Small intestine (tissue), 7 donors: ENCODE data around the gene PFDN1. TPM values are rescaled to one million over a fixed set of nuclear protein-coding genes. Genes with fewer than 3 reads are reported as not detected.
"Not testable (repeated sequence)": the region's sequence is repeated elsewhere in the genome, so short reads cannot be mapped to it uniquely, and the experiment has no call there.

Experiments
- DNase-seq, 2 donors: peaks; one replicate each; pipeline versions ENCODE4 v3.0.0 to v3.0.0-alpha.2; 2013
- FAIRE-seq: peaks from 2 replicates; lab custom pipeline; 2012; peaks lifted over from hg19 to GRCh38; lab: Jason Lieb, UNC
- H3K27ac ChIP-seq, 3 donors: one replicate each; pipeline ENCODE4 v1.5.1; 2013; ENCODE audit warnings: low read length in 2 of 3, mild to moderate bottlenecking in 2 of 3, control low read depth in 1 of 3, inconsistent platforms in 1 of 3, low read depth in 1 of 3, moderate library complexity in 1 of 3
- H3K27me3 ChIP-seq, 3 donors: one replicate each; pipeline ENCODE4 v1.6.1; 2013; ENCODE audit warnings: low read length in 3 of 3, inconsistent platforms in 1 of 3; ENCODE audit not compliant: control insufficient read depth in 3 of 3, insufficient read depth in 3 of 3
- H3K36me3 ChIP-seq, 3 donors: one replicate each; pipeline ENCODE4 v1.6.1; 2013; ENCODE audit warnings: low read length in 3 of 3, inconsistent platforms in 1 of 3, low read depth in 1 of 3, mild to moderate bottlenecking in 1 of 3, moderate library complexity in 1 of 3; ENCODE audit not compliant: control insufficient read depth in 3 of 3, insufficient read depth in 2 of 3
- H3K4me1 ChIP-seq, 3 donors: one replicate each; pipeline ENCODE4 v1.6.1; 2013; ENCODE audit warnings: low read length in 2 of 3, inconsistent platforms in 1 of 3, low read depth in 1 of 3, mild to moderate bottlenecking in 1 of 3, moderate library complexity in 1 of 3; ENCODE audit not compliant: control insufficient read depth in 3 of 3, insufficient read depth in 2 of 3
- H3K4me3 ChIP-seq, 3 donors: one replicate each; pipeline ENCODE4 v1.5.1; 2013; ENCODE audit warnings: low read length in 3 of 3, control low read depth in 1 of 3, inconsistent platforms in 1 of 3, low read depth in 1 of 3, mild to moderate bottlenecking in 1 of 3, moderate library complexity in 1 of 3
- H3K9me3 ChIP-seq, 2 donors: one replicate each; pipeline ENCODE4 v1.6.1; 2013; ENCODE audit warnings: low read depth in 1 of 2, low read length in 1 of 2; ENCODE audit not compliant: control insufficient read depth in 2 of 2, insufficient read depth in 1 of 2
- WGBS, 3 donors: extraction: QIAGEN DNeasy Blood & Tissue Kit; methylation state at CpG; one replicate each; pipeline ENCODE4 v1.1.7; 2013; 5-methylcytosine and 5-hydroxymethylcytosine counted together
- polyA plus RNA-seq, 4 donors: library from polyadenylated mRNA; stranded (reverse) in 3 of 4; unstranded in 1 of 4; fragments of 200-250 nt in 3 of 4; fragments of 120-200 nt in 1 of 4; gene quantifications; one replicate each; pipeline versions ENCODE4 v1.2.1 to v1.2.3, GENCODE V29; 2013
- donor health status: healthy with polysubstance abuse.
- donor health status: control.
- donor health status: control.
- donor health status: Bipolar disorder and iron deficiency.
- donor health status: healthy.

PFDN1 gene
- polyA plus RNA-seq, 4 donors: 53.8 to 73.1 (median 66.8) TPM

GRCh38 chr5:140345919-140346347, 43.0 kb upstream of the PFDN1 start:
- Histone ChIP-seq H3K4me3 (peak overlapping the region; percentile 52 to 73 (median 54)), H3K9me3 (no peaks in the 10 kb centered on the region), H3K27me3 (no peaks in the 10 kb centered on the region), H3K27ac (peak overlapping the region in 2 of 3 donors; percentile 84), H3K36me3 (peaks cover 2 to 13% (median 8%) of the 10 kb centered on the region in 3 donors), H3K4me1 (peaks cover 5 to 30% (median 10%) of the 10 kb centered on the region in 3 donors)
- 2 to 21% (median 6%) methylated on average over 33 to 35 of the region's 35 CpGs for WGBS, 3 donors
- DNase-seq (peak in 1 of 2 donors; percentile 58), FAIRE-seq (no peak)

- peak overlapping the region; percentile 10 to 73 (median 54) for H3K4me3 ChIP-seq
- FAIRE-seq: no peak
- no peaks in the 10 kb centered on the region for H3K27me3 ChIP-seq
- H3K4me1 ChIP-seq: peaks cover 5 to 30% (median 10%) of the 10 kb centered on the region in 3 donors
- peak; percentile 71 to 86 for DNase-seq
- WGBS, 3 donors: 16 to 48% (median 26%) methylated on average over 4 of the region's 4 CpGs
- H3K9me3 ChIP-seq: no peaks in the 10 kb centered on the region
- peaks cover 2 to 15% (median 8%) of the 10 kb centered on the region in 3 donors for H3K36me3 ChIP-seq
- H3K27ac ChIP-seq: peak overlapping the region in 2 of 3 donors; percentile 59 to 84
Measured at GRCh38 chr5:140344683-140345423, 42.0 kb upstream of the PFDN1 start.

- not testable (repeated sequence) for DNase-seq, H3K9me3 ChIP-seq, H3K4me3 ChIP-seq, H3K27me3 ChIP-seq, FAIRE-seq
- Histone ChIP-seq H3K27ac (peak overlapping the region in 1 of 3 donors; percentile 84), H3K36me3 (peaks cover 2 to 16% (median 8%) of the 10 kb centered on the region in 3 donors), H3K4me1 (peaks cover 5 to 30% (median 10%) of the 10 kb centered on the region in 3 donors)
- WGBS, 3 donors: 92 to 96% (median 94%) methylated on average over 8 of the region's 8 CpGs
Measured at GRCh38 chr5:140343849-140344248, 40.9 kb upstream of the PFDN1 start.

GRCh38 chr5:140342896-140343295, 40.0 kb upstream of the PFDN1 start:
- 69 to 80% (median 69%) methylated on average over 1 of the region's 1 CpG for WGBS, 3 donors
- H3K4me1 ChIP-seq: peaks cover 5 to 26% (median 10%) of the 10 kb centered on the region in 3 donors
- DNase-seq (no peak), FAIRE-seq (no peak)
- H3K36me3 ChIP-seq: peaks cover 2 to 16% (median 8%) of the 10 kb centered on the region in 3 donors
- no peaks in the 10 kb centered on the region for H3K27me3 ChIP-seq
- no peak overlapping the region for H3K4me3 ChIP-seq
- no peaks in the 10 kb centered on the region for H3K9me3 ChIP-seq
- peak overlapping the region in 1 of 3 donors; percentile 42 for H3K27ac ChIP-seq

GRCh38 chr5:140342287-140342686, 39.4 kb upstream of the PFDN1 start:
- WGBS, 3 donors: 59 to 76% (median 63%) methylated on average over 6 of the region's 6 CpGs
- H3K4me1 ChIP-seq: peaks cover 5 to 21% (median 7%) of the 10 kb centered on the region in 3 donors
- H3K27me3 ChIP-seq: no peaks in the 10 kb centered on the region
- no peaks in the 10 kb centered on the region for H3K9me3 ChIP-seq
- peak overlapping the region in 1 of 3 donors; percentile 8 for H3K27ac ChIP-seq
- FAIRE-seq (no peak), DNase-seq (no peak)
- no peak overlapping the region for H3K4me3 ChIP-seq
- peaks cover 2 to 16% (median 8%) of the 10 kb centered on the region in 3 donors for H3K36me3 ChIP-seq

GRCh38 chr5:140341591-140341990, 38.7 kb upstream of the PFDN1 start:
- Histone ChIP-seq H3K27ac (peak overlapping the region in 1 of 3 donors; percentile 8), H3K4me1 (peaks cover 5 to 15% (median 6%) of the 10 kb centered on the region in 3 donors), H3K36me3 (peaks cover 2 to 16% (median 8%) of the 10 kb centered on the region in 3 donors), H3K27me3 (no peaks in the 10 kb centered on the region), H3K4me3 (no peak overlapping the region), H3K9me3 (no peaks in the 10 kb centered on the region)
- DNase-seq (no peak), FAIRE-seq (no peak)
- WGBS, 3 donors: 78 to 87% (median 85%) methylated on average over 5 of the region's 5 CpGs

- no peak overlapping the region for H3K27ac ChIP-seq
- H3K36me3 ChIP-seq: peaks cover 2 to 20% (median 8%) of the 10 kb centered on the region in 3 donors
- DNase-seq (peak in 1 of 2 donors; percentile 51), FAIRE-seq (no peak)
- H3K4me1 ChIP-seq: peaks cover 5 to 13% (median 6%) of the 10 kb centered on the region in 3 donors
- H3K4me3 ChIP-seq: no peak overlapping the region
- H3K9me3 ChIP-seq: no peaks in the 10 kb centered on the region
- no peaks in the 10 kb centered on the region for H3K27me3 ChIP-seq
Measured at GRCh38 chr5:140340605-140341121, 37.8 kb upstream of the PFDN1 start.

GRCh38 chr5:140339636-140340035, 36.7 kb upstream of the PFDN1 start:
- no peak for FAIRE-seq

More at GRCh38 chr5:140339636-140340035, 36.7 kb upstream of the PFDN1 start:
- no peak overlapping the region for H3K4me3 ChIP-seq
- H3K27ac ChIP-seq: no peak overlapping the region
- H3K9me3 ChIP-seq: no peaks in the 10 kb centered on the region
- H3K36me3 ChIP-seq: peaks cover 3 to 28% (median 13%) of the 10 kb centered on the region in 3 donors
- no peaks in the 10 kb centered on the region for H3K27me3 ChIP-seq
- WGBS, 3 donors: 62 to 83% (median 63%) methylated on average over 4 of the region's 4 CpGs
- H3K4me1 ChIP-seq: peaks cover 3 to 6% (median 5%) of the 10 kb centered on the region in 3 donors
- DNase-seq: no peak
